ENCODE data around the gene TBC1D2B.
"Not testable (repeated sequence)": the region's sequence is repeated elsewhere in the genome, so short reads cannot be mapped to it uniquely, and the experiment has no call there.

- TF ChIP-seq CTCF (IDR thresholded peaks at IDR 0.05; ENCODE audit: poor library complexity); EZH2 (IDR thresholded peaks at IDR 0.05; ENCODE audit: borderline replicate concordance): not testable (repeated sequence)
Measured at GRCh38 chr15:77951105-77951786, 126.3 kb downstream of the TBC1D2B start.
